ENCODE data around the gene CEP78. TPM values are rescaled to one million over a fixed set of nuclear protein-coding genes. Genes with fewer than 3 reads are reported as not detected.

Gene CEP78
- total RNA-seq, 2 donors from 2014 or later: 52.8 to 71.6 TPM

GRCh38 chr9:78296893-78297671, 61.2 kb downstream of the CEP78 start, which contains the start of gene PSAT1:
Gene PSAT1 (plus strand): TSS chr9:78297125. CDS start chr9:78297211, 86 bp downstream.
- no peaks in the 10 kb centered on the region for H3K9me3 Mint-ChIP-seq
- peaks cover 16% of the 10 kb centered on the region for H3K36me3 Mint-ChIP-seq (ENCODE audit: low read depth)
- H3K4me1 ChIP-seq (ENCODE audit: control insufficient read depth, insufficient read depth, low read length): no peaks in the 10 kb centered on the region
- H3K4me3 ChIP-seq (ENCODE audit: low read length): peak within 1 kb of the TSS; percentile 98
- TF ChIP-seq, protein P1, sequence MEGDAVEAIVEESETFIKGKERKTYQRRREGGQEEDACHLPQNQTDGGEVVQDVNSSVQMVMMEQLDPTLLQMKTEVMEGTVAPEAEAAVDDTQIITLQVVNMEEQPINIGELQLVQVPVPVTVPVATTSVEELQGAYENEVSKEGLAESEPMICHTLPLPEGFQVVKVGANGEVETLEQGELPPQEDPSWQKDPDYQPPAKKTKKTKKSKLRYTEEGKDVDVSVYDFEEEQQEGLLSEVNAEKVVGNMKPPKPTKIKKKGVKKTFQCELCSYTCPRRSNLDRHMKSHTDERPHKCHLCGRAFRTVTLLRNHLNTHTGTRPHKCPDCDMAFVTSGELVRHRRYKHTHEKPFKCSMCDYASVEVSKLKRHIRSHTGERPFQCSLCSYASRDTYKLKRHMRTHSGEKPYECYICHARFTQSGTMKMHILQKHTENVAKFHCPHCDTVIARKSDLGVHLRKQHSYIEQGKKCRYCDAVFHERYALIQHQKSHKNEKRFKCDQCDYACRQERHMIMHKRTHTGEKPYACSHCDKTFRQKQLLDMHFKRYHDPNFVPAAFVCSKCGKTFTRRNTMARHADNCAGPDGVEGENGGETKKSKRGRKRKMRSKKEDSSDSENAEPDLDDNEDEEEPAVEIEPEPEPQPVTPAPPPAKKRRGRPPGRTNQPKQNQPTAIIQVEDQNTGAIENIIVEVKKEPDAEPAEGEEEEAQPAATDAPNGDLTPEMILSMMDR (conservative IDR thresholded peaks at IDR 0.05): no peak
- 0% methylated on average over 38 to 76 of the region's 76 CpGs for WGBS, 2 experiments (ENCODE audit: insufficient coverage in 1 of 2, insufficient read length in 1 of 2)
- peak within 1 kb of the TSS; percentile 98 for H3K27ac Mint-ChIP-seq
- H3K4me1 Mint-ChIP-seq: peaks cover 17% of the 10 kb centered on the region
- peak; percentile 98 for DNase-seq
- peak within 1 kb of the TSS; percentile 88 for H3K9ac ChIP-seq (ENCODE audit: extremely low read depth, low read length, poor library complexity, severe bottlenecking)
- peak within 1 kb of the TSS; percentile 98 for H3K27ac ChIP-seq (ENCODE audit: low read depth, low read length)
- peaks cover 9% of the 10 kb centered on the region for H3K27me3 Mint-ChIP-seq (ENCODE audit: insufficient read depth)
- H3K36me3 ChIP-seq (ENCODE audit: control insufficient read depth, insufficient read depth, low read length): peaks cover 20% of the 10 kb centered on the region
- peak within 1 kb of the TSS; percentile 85 for H3K4me3 Mint-ChIP-seq
- no peaks in the 10 kb centered on the region for H3K27me3 ChIP-seq (ENCODE audit: control insufficient read depth, insufficient read depth, low read length, poor library complexity, severe bottlenecking)
- H3K9me3 ChIP-seq (ENCODE audit: control insufficient read depth, low read length): no peaks in the 10 kb centered on the region

- DNase-seq: no peak
- WGBS, 2 experiments (ENCODE audit: insufficient coverage in 1 of 2, insufficient read length in 1 of 2): 0% methylated on average over 7 to 10 of the region's 10 CpGs
- Histone ChIP-seq H3K9ac (ENCODE audit: extremely low read depth, low read length, poor library complexity, severe bottlenecking) (peak overlapping the region; percentile 88), H3K27me3 (ENCODE audit: control insufficient read depth, insufficient read depth, low read length, poor library complexity, severe bottlenecking) (no peaks in the 10 kb centered on the region), H3K9me3 (ENCODE audit: control insufficient read depth, low read length) (no peaks in the 10 kb centered on the region), H3K4me3 (ENCODE audit: low read length) (peak overlapping the region; percentile 98), H3K36me3 (ENCODE audit: control insufficient read depth, insufficient read depth, low read length) (peaks cover 23% of the 10 kb centered on the region), H3K27ac (ENCODE audit: low read depth, low read length) (peak overlapping the region; percentile 98), H3K4me1 (ENCODE audit: control insufficient read depth, insufficient read depth, low read length) (no peaks in the 10 kb centered on the region)
- H3K9me3 Mint-ChIP-seq: no peaks in the 10 kb centered on the region
- H3K27me3 Mint-ChIP-seq (ENCODE audit: insufficient read depth): peaks cover 9% of the 10 kb centered on the region
- TF ChIP-seq, protein P1 (conservative IDR thresholded peaks at IDR 0.05): no peak
- peak overlapping the region; percentile 98 for H3K27ac Mint-ChIP-seq
- H3K4me3 Mint-ChIP-seq: peak overlapping the region; percentile 85
- H3K4me1 Mint-ChIP-seq: peaks cover 17% of the 10 kb centered on the region
- H3K36me3 Mint-ChIP-seq (ENCODE audit: low read depth): peaks cover 18% of the 10 kb centered on the region
These were observed 61.7 kb downstream of the CEP78 start for GRCh38 chr9:78297672-78297961.

GRCh38 chr9:78298046-78298765, 62.3 kb downstream of the CEP78 start:
- Histone ChIP-seq H3K9ac (ENCODE audit: extremely low read depth, low read length, poor library complexity, severe bottlenecking) (peak overlapping the region; percentile 88), H3K27ac (ENCODE audit: low read depth, low read length) (peak overlapping the region; percentile 32), H3K27me3 (ENCODE audit: control insufficient read depth, insufficient read depth, low read length, poor library complexity, severe bottlenecking) (no peaks in the 10 kb centered on the region), H3K4me3 (ENCODE audit: low read length) (peak overlapping the region; percentile 98), H3K9me3 (ENCODE audit: control insufficient read depth, low read length) (no peaks in the 10 kb centered on the region), H3K4me1 (ENCODE audit: control insufficient read depth, insufficient read depth, low read length) (no peaks in the 10 kb centered on the region), H3K36me3 (ENCODE audit: control insufficient read depth, insufficient read depth, low read length) (peaks cover 28% of the 10 kb centered on the region)
- peaks cover 21% of the 10 kb centered on the region for H3K36me3 Mint-ChIP-seq (ENCODE audit: low read depth)
- peaks cover 17% of the 10 kb centered on the region for H3K4me1 Mint-ChIP-seq
- WGBS, 2 experiments (ENCODE audit: insufficient coverage in 1 of 2, insufficient read length in 1 of 2): 3% methylated on average over 14 of the region's 16 CpGs; no CpG with 5 or more reads in 1 of the 2 experiments
- peak overlapping the region; percentile 85 for H3K4me3 Mint-ChIP-seq
- H3K27me3 Mint-ChIP-seq (ENCODE audit: insufficient read depth): peaks cover 9% of the 10 kb centered on the region
- TF ChIP-seq, protein P1 (conservative IDR thresholded peaks at IDR 0.05): no peak
- DNase-seq: peak; percentile 73
- H3K27ac Mint-ChIP-seq: peak overlapping the region; percentile 98
- no peaks in the 10 kb centered on the region for H3K9me3 Mint-ChIP-seq
